HepG2 (cell line): ENCODE data around the gene USP30. TPM values are rescaled to one million over a fixed set of nuclear protein-coding genes. Genes with fewer than 3 reads are reported as not detected.

Experiments
- ARHGAP35 ChIP-seq: sonication (generic); formaldehyde crosslinking; IDR thresholded peaks from 2 replicates; pipeline ENCODE4 v1.9.0; 2022; ENCODE audit warnings: mild to moderate bottlenecking, inconsistent platforms, moderate library complexity, missing genetic modification reagents, borderline replicate concordance
- ATM ChIP-seq: fragments of 450-650 bp; IDR thresholded peaks from 2 replicates; pipeline ENCODE4 v1.7.1; 2017; ENCODE audit warnings: mild to moderate bottlenecking, borderline replicate concordance
- CEBPB ChIP-seq: IDR thresholded peaks from 2 replicates; pipeline ENCODE4 v1.6.1; 2011; ENCODE audit warnings: low read depth, low read length, improper control_type of control experiment, borderline replicate concordance
- ETV6 ChIP-seq: sonication (generic); formaldehyde crosslinking; conservative IDR thresholded peaks from 2 replicates; pipeline ENCODE4 v1.4.0; 2020; ENCODE audit warnings: missing genetic modification reagents
- HBP1 ChIP-seq: IDR thresholded peaks from 2 replicates; pipeline ENCODE4 v1.6.1; 2016; ENCODE audit warnings: low read depth, control low read depth
- HMG20B ChIP-seq: conservative IDR thresholded peaks from 2 replicates; pipeline ENCODE4 v1.6.1; 2016; ENCODE audit warnings: missing genetic modification reagents, missing compliant biosample characterization
- HMGXB3 ChIP-seq: sonication (generic); formaldehyde crosslinking; IDR thresholded peaks from 2 replicates; pipeline ENCODE4 v1.4.0; 2020; ENCODE audit warnings: missing genetic modification reagents, borderline replicate concordance
- ISL2 ChIP-seq: sonication (generic); formaldehyde crosslinking; IDR thresholded peaks from 2 replicates; pipeline ENCODE4 v1.5.0; 2020; ENCODE audit warnings: missing genetic modification reagents
- KLF12 ChIP-seq: sonication (generic); formaldehyde crosslinking; IDR thresholded peaks from 2 replicates; pipeline ENCODE4 v1.4.0; 2020; ENCODE audit warnings: missing genetic modification reagents, borderline replicate concordance
- MAX ChIP-seq: IDR thresholded peaks from 2 replicates; pipeline ENCODE4 v1.6.1; 2012; ENCODE audit warnings: inconsistent platforms
- MED8 ChIP-seq: sonication (generic); formaldehyde crosslinking; IDR thresholded peaks from 2 replicates; pipeline ENCODE4 v1.8.1; 2023; ENCODE audit warnings: mild to moderate bottlenecking, missing genetic modification reagents; ENCODE audit not compliant: insufficient replicate concordance
- PHB2 ChIP-seq: fragments of 450-650 bp; IDR thresholded peaks from 2 replicates; pipeline ENCODE4 v1.6.1; 2018; ENCODE audit not compliant: partially characterized antibody
- POLR2A ChIP-seq, 2 experiments: IDR thresholded peaks; 2 replicates each; pipeline ENCODE4 v1.6.1; 2011; ENCODE audit warnings: low read depth in 2 of 2, low read length in 2 of 2, mild to moderate bottlenecking in 1 of 2, moderate library complexity in 1 of 2; ENCODE audit not compliant: insufficient read depth in 1 of 2
- POLR2AphosphoS5 ChIP-seq: IDR thresholded peaks from 2 replicates; pipeline ENCODE4 v1.6.1; 2012; ENCODE audit warnings: low read depth, low read length
- RORA ChIP-seq: sonication (generic); formaldehyde crosslinking; IDR thresholded peaks from 2 replicates; pipeline ENCODE4 v1.5.0; 2020; ENCODE audit warnings: mild to moderate bottlenecking, missing genetic modification reagents, moderate library complexity
- SKI ChIP-seq: fragments of 450-650 bp; IDR thresholded peaks from one replicate; pipeline ENCODE4 v1.6.1; 2018; ENCODE audit warnings: mild to moderate bottlenecking; ENCODE audit not compliant: partially characterized antibody
- ZFP36 ChIP-seq: fragments of 150-350 bp; IDR thresholded peaks from 2 replicates; pipeline ENCODE4 v1.6.1; 2018; ENCODE audit warnings: borderline replicate concordance, low read length, low read depth; ENCODE audit not compliant: partially characterized antibody
- ZMAT5 ChIP-seq: sonication (generic); formaldehyde crosslinking; IDR thresholded peaks from 2 replicates; pipeline ENCODE4 v1.5.0; 2020; ENCODE audit warnings: mild to moderate bottlenecking, low read depth, missing genetic modification reagents, borderline replicate concordance
- ZNF101 ChIP-seq: sonication (generic); formaldehyde crosslinking; IDR thresholded peaks from 2 replicates; pipeline ENCODE4 v1.4.0; 2020; ENCODE audit warnings: mild to moderate bottlenecking, low read depth, missing genetic modification reagents, borderline replicate concordance
- ZNF207 ChIP-seq: fragments of 450-650 bp; IDR thresholded peaks from 2 replicates; pipeline ENCODE4 v1.6.1; 2016; ENCODE audit warnings: antibody characterized with exemption, borderline replicate concordance
- ZNF232 ChIP-seq: sonication (generic); formaldehyde crosslinking; IDR thresholded peaks from 2 replicates; pipeline ENCODE4 v1.4.0; 2020; ENCODE audit warnings: missing genetic modification reagents, borderline replicate concordance
- ZNF776 ChIP-seq: sonication (generic); formaldehyde crosslinking; IDR thresholded peaks from 2 replicates; pipeline ENCODE4 v1.4.0; 2020; ENCODE audit warnings: mild to moderate bottlenecking, missing genetic modification reagents
- ZNF777 ChIP-seq: sonication (generic); formaldehyde crosslinking; IDR thresholded peaks from 2 replicates; pipeline ENCODE4 v1.4.0; 2020; ENCODE audit warnings: missing genetic modification reagents
- ZSCAN30 ChIP-seq: sonication (generic); formaldehyde crosslinking; IDR thresholded peaks from 2 replicates; pipeline ENCODE4 v1.5.0; 2020; ENCODE audit warnings: mild to moderate bottlenecking, missing genetic modification reagents
- ZSCAN9 ChIP-seq: IDR thresholded peaks from 2 replicates; pipeline ENCODE4 v1.6.1; 2016; ENCODE audit warnings: borderline replicate concordance
- polyA plus RNA-seq, 8 experiments: library from polyadenylated mRNA; depleted of rRNA in 3 of 8; stranded (reverse) in 7 of 8; unstranded in 1 of 8; fragments of >200 nt; fragmentation: Illumina TruSeq in 4 of 8; extraction: Trizol in 4 of 8; gene quantifications; 2 replicates each; pipeline versions ENCODE4 v1.2.1 to v1.2.3, GENCODE V29; 2011 to 2016; ENCODE audit warnings: low read depth in 4 of 8, missing spikeins in 1 of 8, mixed read lengths in 1 of 8; ENCODE audit not compliant: insufficient read depth in 1 of 8
- total RNA-seq, 5 experiments: library from RNA; depleted of rRNA; stranded (reverse); fragments of >200 nt; fragmentation: Illumina TruSeq; extraction: Trizol; gene quantifications; 2 replicates each; pipeline ENCODE4 v1.2.3, GENCODE V29; 2016; ENCODE audit warnings: low read depth in 1 of 5

The USP30 gene
- total and polyA plus RNA-seq, 2 of the 13 experiments (the other 11 are each of a cell fraction or from before 2014, with no cell fraction given): 11.2 to 20.8 TPM

- TF ChIP-seq HBP1 (CRISPR knock-in tag): 0 out of 2 replicates have a peak, but pooled peaks have one; percentile 66
- TF ChIP-seq KLF12 (CRISPR knock-in tag): no peak
- no peak for TF ChIP-seq ZFP36
- no peak for TF ChIP-seq MAX
- no peak for TF ChIP-seq ARHGAP35 (CRISPR knock-in tag)
- TF ChIP-seq CEBPB: no peak
- 0 out of 2 replicates have a peak, but pooled peaks have one; percentile 8 for TF ChIP-seq HMGXB3
- TF ChIP-seq HMG20B: no peak
- TF ChIP-seq POLR2AphosphoS5: peak; percentile 6; the same call in 1 of the 2 replicates
- no peak for TF ChIP-seq ZNF207
- TF ChIP-seq ZNF232: no peak
- TF ChIP-seq ZSCAN30 (CRISPR knock-in tag): no peak
- no peak for TF ChIP-seq ISL2
- no peak for TF ChIP-seq RORA (CRISPR knock-in tag)
- TF ChIP-seq MED8: no peak
- no peak for TF ChIP-seq SKI
- TF ChIP-seq PHB2: no peak
- 0 out of 4 replicates have a peak, but pooled peaks of 1 of the 2 experiments have one; percentile 40 for TF ChIP-seq POLR2A (IDR thresholded peaks at IDR 0.05; ENCODE audit: insufficient read depth in 1 of 2, low read depth in 2 of 2, low read length in 2 of 2)
- TF ChIP-seq ZNF776 (CRISPR knock-in tag): no peak
- no peak for TF ChIP-seq ZNF101 (CRISPR knock-in tag)
- no peak for TF ChIP-seq ZSCAN9 (CRISPR knock-in tag)
- no peak for TF ChIP-seq ZNF777 (CRISPR knock-in tag)
- no peak for TF ChIP-seq ZMAT5 (CRISPR knock-in tag)
- TF ChIP-seq ATM: no peak
- 0 out of 2 replicates have a peak, but pooled peaks have one; percentile 32 for TF ChIP-seq ETV6 (CRISPR knock-in tag)
These were observed 1.2 kb downstream of the USP30 start (continued) for GRCh38 chr12:109053382-109054123.
